ENCODE results near the gene CAMK1D.

The CAMK1D gene

DNA sequence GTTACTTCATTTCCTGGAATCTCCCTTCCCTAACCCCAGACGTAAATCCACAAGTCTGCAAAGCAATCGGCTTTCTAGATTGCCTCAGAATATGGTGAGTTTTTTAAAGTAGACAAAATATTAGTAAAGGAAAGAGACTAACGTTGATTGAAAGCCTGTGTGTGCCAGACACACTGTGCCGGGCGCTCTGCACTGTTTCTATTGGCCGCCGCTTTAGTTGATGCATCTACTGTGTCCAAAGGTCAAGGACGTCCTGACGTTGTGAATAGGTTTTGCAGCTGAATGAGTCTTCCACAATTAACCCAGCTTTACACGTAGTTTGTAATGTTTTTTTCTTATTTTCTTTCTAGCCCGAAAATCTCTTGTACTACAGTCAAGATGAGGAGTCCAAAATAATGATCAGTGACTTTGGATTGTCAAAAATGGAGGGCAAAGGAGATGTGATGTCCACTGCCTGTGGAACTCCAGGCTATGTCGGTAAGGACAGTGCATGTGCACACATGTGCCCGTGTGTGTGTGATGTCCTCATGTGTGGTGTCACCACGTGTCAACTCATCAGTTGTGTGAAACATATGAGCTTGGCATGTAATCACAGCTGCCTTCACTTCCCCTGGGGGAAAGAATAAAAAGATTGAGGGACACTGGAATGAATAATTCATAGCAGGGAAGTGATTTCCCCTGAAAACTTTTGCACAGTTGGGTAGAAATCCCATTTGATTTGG is 420.1 kb downstream of the CAMK1D start:
- DNase-seq (ENCODE audit: low spot score) = no peak

DNA sequence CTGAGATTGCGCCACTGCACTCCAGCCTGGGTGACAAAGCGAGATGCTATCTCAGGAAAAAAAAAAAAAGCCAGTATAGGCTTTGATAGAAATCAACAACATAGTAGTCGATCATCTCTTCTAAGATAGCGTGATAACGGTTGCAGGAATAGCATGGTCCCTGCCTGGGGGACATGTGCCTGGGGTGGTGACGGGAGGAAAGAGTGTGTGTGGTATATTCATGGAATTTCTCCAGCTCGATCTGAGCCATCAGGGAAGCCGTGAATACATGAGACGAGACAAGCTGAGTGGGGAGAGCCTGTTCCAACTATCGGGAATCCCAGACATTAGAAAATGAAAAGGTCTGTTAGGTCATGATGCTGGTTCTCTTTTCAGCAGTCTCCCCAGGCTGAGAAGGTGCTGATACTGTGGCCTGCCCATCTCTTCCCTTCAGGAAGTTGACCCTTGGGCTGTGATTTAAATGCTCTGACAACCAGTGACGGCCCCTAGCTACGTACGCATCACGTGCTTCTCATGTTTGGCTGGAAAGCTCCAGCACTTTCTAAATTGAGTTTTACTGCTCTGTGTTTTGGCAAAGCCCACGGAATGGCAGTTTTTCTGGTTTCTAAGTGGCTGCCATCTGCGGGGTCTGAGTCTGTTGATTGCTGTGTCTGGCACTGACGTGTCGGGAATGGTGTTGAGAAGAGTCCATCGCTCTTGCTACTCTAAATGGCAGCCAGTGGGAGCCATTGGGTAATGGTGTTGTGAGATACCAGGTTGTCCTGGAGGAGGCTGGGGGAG is 422.8 kb downstream of the CAMK1D start:
- DNase-seq (ENCODE audit: low spot score) = no peak

DNA sequence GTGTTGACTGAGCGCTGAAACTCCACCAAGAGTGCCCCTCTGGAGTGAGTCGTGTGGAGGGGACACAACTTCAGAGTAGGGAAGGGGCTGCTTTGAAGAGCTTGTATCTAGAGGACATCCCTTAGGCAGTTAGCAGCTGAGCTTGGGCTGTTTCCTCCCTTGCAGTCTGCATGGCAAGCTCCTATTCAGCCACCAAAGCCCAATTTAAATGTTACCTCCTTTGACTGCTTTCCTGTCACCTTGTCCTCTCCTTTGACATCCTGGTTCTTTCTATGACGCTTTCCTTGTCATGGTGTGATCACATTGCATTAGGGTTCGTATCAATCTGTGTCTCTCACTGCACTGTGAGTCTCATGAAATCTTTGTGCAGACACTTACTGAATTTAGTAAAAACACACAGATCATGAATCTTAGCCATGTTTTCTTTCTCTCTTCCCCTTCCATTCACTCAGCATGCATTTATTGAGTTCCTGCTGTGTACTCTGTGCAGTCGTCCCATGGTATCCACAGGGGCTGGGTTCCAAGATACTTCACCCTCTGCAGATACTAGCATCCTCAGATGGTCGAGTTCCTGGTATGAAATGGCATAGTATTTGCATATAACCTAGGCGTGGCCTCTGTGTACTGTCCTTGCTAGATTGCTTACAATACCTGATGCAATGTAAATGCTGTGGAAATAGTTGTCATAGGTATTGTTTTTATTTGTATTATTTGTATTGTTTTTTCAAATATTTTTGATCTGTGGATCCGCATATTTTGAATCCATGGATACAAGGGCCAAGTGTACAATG is 423.6 kb downstream of the CAMK1D start:
- no peak for DNase-seq (ENCODE audit: low spot score)

DNA sequence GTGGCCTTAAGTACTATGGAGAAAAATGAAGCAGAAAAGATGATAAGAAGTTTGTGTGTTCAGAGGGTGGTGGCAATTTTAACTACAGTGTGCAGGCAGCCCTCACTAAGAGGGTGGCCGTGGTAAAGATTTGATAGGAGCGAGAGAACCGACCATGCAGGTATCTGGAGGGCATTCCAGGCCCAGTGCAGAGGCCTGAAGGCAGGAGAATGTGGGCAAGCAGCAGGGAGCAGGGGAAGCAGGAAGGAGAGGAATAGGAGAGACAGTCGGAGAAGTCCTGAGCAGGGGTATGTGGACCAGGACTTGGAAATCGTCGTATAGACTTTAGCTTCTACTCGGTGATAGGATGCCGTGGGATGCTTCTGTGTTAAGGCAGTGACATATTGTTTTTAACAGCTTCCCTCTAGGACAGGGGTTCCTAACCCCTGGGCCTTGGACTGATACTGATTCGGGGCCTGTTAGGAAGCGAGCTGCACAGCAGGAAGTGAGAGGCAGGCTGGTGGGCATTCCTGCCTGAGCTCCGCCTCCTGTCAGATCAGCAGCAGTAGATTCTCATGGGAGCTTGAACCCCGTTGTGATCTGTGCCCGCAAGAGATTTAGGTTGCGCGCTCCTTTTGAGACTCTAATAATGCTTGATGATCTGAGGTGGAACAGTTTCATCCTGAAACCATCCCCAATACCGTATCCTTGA is 425.0 kb downstream of the CAMK1D start:
- peak; percentile 8 for DNase-seq (ENCODE audit: low spot score)

DNA sequence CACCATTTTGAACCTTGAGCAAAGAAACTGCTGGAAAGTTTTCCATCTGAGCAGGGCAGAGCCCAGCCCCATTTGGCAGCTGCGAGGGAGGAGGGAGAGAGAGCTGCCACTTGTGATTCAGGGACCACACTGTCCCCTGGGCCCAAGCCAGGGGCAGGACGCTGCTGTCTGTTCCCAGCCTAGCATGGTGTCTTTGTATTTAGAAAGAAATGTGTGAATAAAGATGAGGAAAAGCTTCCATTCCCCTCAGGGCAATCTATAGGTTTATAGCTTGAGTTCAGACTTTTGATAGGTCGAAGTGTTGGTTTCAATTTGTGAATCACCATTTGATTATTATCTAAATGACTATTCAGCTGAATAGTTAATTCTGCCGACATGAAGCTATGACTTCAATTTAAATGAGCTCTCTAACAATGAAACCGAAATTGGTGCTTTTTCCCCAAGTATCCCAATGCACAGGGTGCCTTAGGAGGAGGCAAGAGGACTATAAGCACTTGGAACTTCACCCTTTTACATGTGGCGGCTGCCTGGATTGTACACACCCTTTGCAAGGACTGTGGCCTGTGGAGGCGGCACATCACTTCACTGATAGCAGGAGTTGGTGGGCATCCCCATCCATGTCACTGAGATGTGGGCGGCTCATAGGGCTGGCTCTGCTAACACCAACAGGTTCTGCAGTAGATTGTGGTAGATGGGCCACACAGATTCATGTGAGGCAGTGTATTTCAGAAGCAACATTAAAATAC is 428.7 kb downstream of the CAMK1D start:
- DNase-seq (ENCODE audit: low spot score) = no peak

DNA sequence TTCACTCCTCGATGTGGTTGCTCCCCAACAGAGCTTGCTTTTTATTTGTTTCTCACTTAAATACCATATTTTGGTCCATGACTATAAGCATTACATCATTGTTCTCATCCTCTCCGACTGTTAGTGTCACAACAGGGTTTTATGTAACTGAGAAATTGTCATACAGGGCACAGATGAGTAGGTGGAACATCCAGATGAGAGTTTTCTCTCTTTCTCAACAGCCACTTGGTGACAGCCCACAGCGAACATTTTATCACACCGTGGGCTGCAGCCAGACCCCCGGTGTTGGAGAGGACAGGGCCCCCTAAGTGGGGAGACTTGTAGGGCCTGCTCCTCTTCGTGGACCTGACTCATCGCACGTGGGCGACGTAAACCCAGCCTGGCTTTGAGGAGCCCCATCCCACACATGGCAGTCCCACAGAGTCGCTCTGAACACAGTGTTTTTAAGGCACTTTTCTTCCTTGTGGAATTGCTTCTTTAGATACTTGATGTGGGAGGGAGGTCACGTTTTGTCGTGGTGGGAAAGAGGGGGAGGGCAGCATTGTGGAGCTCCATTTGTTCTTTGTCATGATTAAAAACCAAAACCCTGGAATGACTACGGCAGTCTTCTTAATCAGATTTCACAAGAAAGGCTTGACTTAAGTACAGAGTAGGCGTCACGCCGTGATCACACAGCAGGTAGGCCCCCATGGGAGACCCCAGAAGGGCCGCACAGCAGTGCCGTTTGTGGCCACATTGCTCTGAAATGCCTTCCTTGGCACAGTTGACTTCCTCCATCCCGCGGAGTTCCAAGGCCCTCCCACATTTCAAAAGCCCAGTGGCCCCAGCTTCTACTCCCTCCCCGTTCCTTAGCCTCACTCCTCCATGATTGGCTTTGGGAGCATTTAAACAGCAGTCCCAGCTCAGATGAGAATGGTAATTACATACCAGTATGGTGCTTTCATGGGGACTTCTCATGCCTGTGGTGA is 431.6 kb downstream of the CAMK1D start:
- DNase-seq (ENCODE audit: low spot score) = no peak

DNA sequence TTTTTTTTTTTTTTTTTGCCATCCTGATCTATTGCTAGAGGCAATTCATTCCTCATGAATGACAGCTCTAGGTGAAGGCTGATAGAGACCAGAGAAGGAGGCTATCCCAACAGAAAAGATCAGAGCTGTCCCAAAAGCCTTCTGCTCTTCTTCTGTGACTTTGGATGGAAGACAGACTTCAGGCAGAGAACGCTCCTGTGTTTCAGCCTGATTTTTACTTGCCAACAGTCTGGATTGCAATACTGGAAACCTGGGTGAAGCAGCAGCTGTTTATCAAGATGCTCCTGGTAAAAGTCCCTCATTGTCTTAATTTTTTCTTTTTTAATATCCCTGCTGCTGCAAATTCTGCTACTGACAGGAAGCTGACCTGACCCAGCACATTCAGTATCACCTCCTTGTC is 432.6 kb downstream of the CAMK1D start:
- no peak for DNase-seq (ENCODE audit: low spot score)

DNA sequence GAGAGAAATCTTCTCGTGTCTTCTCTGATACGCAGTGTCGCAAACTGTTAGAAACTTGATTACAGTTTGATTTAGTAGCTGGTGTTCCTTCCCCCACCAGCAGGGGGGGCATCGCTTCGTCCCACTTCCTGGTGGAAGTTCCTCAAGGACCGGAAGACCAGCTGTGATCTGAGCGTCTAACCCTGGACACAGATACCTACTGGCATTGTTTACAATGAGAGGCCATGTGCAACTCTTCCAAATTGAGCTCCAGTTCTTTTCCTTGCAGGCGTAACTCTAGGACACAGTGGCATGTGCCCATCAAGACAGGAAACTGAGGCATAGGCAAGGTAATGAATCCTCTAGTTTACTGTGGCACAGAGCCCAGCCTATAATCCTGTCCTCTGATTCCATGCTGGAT is 433.2 kb downstream of the CAMK1D start:
- peak; percentile 18 for DNase-seq (ENCODE audit: low spot score)

DNA sequence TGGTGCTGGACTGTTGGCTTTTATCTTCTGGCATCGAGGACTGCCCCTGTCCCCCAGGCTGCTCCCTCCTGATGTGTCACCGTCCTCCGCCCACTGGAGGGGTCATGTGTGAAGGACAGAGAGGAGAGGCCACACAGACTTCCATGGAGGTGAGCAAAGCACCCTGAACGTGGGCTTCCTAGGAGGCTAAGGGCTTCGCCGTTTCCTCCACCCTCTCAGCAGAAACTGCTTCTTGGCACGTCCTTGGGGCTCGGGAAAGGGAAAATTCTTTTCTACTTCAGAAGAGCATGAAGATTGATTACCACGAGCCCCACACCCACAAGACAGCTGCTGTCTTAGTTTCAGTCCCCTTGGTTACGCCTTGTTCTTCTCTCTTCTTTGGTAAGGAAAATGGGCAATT is 433.9 kb downstream of the CAMK1D start:
- DNase-seq (ENCODE audit: low spot score) = no peak

DNA sequence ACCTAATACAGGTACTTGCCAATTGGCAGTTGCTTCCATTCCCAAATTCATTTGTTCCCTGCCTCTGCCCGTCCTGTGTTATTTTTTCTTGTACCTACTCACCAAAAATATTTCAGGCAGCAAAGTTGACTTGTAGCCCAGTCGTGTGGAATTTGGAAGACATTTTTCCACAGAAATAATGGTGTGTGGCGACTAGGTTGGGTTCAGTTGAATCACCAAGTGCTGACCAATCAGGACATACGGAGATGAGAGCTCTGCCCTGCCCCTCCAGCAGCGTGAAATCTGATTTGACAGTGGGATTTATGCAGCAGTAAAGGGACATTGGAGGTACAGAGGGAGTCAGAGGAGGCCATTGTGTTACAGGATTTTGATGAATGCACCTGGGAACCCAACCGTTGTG is 435.3 kb downstream of the CAMK1D start:
- DNase-seq (ENCODE audit: low spot score) = no peak

DNA sequence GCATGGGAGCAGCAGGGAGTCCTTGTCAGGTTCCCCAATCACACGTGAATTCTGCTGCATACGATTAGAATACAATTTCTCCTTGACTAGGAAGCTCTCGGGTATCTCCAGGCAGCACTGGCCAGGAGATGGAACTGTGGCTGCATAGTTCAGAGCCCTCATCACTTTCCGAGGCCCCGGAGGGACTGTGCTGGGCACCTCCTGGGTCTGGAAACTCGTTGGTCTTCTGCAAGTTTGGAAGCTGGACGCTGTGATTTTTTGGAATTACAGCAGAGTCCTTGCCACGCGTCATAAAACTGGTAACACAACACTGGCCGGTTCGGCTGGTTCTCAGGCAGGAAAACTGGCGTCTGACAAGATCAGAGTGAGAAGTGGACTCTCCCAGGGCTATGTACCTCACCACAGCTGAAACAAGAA is 436.1 kb downstream of the CAMK1D start:
- no peak for DNase-seq (ENCODE audit: low spot score)

DNA sequence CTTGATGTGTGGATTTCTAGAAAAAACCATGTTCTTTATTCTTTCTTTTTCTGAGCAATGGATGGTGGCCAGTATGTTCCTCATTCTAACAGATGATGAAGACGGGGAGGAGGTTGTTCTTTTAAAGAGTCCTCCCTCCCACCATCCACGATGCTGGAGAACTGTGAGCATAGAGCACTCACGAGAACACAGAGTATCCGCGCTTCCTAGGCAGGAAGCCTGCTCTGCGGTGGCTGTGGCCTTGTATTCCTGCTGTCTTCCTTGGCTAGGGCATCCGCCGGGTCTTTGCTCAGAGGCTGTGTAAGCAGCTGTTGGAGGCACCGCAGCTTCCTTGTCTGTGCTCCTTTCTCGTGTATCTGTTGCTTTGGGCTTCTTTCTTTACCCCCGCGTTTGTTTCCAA is 437.9 kb downstream of the CAMK1D start:
- DNase-seq (ENCODE audit: low spot score) = no peak

DNA sequence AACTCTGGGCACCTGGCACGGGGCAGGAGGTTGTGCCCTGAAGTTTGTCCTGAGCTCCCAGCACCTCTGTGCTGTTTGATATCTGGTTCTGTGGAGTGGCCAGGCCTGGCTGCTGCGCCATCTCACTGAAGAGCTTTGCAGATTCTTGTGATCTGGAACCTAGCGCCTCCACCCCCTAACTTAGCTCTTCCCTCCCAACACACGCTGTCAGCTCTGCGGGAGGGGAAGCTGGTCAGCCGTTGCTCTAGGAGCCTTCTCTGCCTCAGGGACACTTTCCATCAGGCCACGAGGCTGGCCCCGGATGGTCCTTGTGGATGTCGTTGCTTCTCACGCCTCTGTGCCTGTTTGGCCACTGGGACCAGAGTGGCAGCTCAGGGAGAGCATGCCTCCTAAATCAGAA is 438.9 kb downstream of the CAMK1D start:
- no peak for DNase-seq (ENCODE audit: low spot score)

DNA sequence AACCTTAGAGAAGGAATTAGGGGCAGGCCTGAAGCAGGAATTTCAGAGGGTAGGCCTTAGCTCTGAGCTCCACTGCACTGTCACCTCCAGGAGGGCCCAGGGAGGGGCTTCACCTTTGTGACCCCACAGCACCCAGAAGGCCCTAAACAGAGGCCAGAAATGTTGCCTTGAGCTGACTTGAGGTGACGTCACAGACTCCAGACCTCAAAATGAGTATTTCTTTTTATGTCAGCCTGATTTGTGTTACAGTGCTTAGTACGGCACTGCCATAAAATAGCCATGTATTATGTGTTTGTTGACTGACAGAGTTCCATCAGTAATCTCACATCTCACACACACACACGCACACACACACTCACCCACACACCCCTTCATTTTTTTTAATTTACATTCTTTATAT is 440.9 kb downstream of the CAMK1D start:
- no peak for DNase-seq (ENCODE audit: low spot score)

DNA sequence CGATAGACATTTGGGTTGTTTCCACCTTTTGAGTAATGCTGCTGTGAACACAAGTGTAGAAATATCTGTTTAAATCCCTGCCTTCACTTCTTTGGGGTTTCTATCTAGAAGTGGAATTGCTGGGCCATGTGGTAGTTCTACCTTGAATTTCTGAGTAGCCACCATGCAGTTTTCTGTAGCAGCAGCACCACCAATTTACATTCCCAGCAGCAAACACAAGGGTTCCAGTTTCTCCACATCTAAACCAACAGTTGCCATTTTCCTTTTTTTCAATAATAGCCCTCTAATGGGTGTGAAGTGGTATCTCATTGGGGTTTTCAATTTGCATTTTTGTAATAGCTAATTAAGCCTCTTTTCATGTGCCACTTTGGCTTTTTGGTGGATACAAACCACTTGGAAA is 442.4 kb downstream of the CAMK1D start:
- no peak for DNase-seq (ENCODE audit: low spot score)

DNA sequence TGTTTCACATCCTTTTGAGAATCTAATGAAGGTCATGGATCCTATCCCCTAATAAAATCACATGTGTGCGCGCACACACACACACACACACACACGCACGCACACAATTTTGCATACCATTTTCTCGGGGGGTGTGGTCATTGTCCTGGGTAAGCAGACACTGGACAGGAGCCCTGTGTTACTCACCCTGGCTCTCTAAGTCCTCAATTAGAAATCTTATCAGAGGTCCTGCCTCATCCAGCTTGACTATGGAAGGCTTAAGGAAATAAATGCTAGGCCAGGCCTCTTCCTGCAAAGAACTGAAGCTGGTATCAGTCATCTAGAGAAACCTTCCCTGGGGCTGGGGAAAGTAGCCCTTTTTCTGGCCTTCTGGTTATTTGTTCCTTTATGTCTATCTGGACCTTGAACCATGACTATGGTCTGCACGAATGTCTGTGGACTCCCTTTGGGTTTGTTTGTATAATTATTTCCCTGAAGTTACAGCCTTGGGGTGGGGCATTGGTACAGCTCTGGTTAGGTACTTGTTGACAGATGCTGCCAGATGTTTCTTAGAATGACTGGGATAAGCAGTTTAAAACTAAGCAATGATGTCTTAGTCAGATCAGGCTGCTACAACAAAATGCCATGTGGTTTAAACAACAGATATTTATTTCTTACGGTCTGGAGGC is 443.7 kb downstream of the CAMK1D start:
- no peak for DNase-seq (ENCODE audit: low spot score)

DNA sequence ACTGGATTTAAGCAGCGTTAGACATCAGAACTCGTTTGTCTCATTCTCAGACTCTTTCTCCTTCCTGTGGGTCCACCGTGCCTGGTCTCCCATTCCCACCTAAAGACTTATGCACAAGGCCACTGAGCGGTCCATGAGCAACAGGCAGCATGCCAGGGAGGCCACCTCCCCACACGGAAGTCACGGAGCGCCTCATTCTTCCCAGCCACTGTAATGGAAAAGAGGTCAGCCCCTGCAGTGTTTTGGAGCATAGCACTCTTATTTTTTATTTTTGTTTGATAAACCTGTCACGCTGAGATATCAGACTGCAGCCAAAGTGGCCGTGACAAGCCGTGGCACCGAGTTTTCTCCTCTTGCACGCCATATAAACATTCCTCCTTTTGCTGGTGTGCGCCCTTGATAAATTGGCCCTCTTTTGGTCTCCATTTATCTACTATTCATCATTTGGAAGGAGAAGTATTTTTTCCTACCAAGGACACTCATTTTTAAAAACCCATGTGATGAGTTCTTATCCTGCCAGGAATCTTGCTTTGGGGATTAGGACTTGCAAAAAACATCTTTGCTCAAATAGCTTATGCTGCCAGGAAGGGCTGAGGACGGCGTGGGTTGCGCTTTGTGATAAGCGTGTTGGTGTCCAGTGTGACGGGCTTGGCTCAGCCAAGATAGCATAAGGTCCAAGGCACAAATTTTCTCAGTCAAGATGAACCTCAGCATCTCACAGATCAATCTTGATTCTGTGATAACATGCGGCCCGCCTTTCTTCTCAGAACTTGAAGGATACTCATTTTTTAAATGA is 446.2 kb downstream of the CAMK1D start:
- DNase-seq (ENCODE audit: low spot score) = no peak

DNA sequence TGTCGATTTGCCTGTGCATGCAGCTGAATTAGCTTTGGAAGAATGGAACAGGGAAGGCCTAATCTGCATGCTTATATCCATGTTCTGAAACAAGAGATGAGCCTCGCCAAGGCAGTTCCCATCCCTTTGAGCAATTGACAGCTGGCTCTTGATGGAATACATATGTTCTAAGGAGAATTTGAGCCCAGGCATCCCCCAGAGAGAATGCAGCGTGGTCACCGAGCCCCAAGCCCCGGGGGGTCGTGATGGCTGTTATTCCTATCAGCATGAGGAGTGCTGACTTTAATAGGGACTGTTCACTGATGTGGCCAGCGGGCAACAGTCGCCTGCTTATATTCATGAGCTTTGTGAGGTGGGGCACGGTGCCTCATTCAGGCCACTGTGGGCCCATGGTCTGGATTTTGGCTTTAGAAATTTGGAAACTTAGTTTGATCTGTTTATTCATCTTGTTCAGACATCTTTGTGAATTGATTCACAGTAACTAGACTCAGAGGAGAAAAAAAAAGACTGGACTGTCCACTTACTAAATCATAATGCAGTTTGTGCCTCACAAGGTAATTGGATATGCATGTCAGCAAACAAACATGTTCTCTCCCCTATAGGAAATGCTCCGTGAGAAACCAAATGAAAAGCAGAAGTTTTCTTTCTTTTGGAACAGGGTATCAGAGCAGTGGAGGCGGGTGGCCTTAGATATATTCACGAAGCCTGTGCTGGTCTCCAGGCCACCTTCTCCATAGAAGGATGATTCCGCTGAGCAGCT is 447.2 kb downstream of the CAMK1D start:
- DNase-seq (ENCODE audit: low spot score) = no peak
